ENCODE data around the gene SLC25A19. TPM values are rescaled to one million over a fixed set of nuclear protein-coding genes. Genes with fewer than 3 reads are reported as not detected.
A peak's percentile ranks its signal among the peaks of the same experiment; 100 is the strongest.

The SLC25A19 gene
- 10 to 100 TPM; 13.7 to 15.1 TPM for total RNA-seq
- total RNA-seq: 13.4 to 26.3 reads per million in 2 donors

- DNase-seq: peak; percentile 89 to 94 (median 89)
- peak; percentile 93 for ATAC-seq
- H3K36me3 Mint-ChIP-seq (ENCODE audit: low read depth): peaks cover 2% of the 10 kb centered on the region
- peak within 1 kb of the TSS; percentile 99 for H3K27ac Mint-ChIP-seq
- H3K4me1 Mint-ChIP-seq: peaks cover 12% of the 10 kb centered on the region
- no peaks in the 10 kb centered on the region for H3K27me3 Mint-ChIP-seq
- H3K9me3 ChIP-seq (ENCODE audit: control insufficient read depth, low read length, poor library complexity, severe bottlenecking): no peaks in the 10 kb centered on the region
- H3K4me3 Mint-ChIP-seq: peak within 1 kb of the TSS; percentile 99
Measured at GRCh38 chr17:75289115-75289831, at the start of gene SLC25A19. Gene SLC25A19 (minus strand): TSS chr17:75289433. CDS start chr17:75286764, 2,669 bp downstream.

- no peak for DNase-seq
- Mint-ChIP-seq H3K27ac (peak overlapping the region; percentile 94), H3K36me3 (ENCODE audit: low read depth) (no peaks in the 10 kb centered on the region), H3K4me1 (peaks cover 43% of the 10 kb centered on the region), H3K4me3 (peak overlapping the region; percentile 89), H3K27me3 (no peaks in the 10 kb centered on the region)
- peak; percentile 60 for ATAC-seq
- H3K9me3 ChIP-seq (ENCODE audit: control insufficient read depth, low read length, poor library complexity, severe bottlenecking): no peaks in the 10 kb centered on the region
Measured at GRCh38 chr17:75338335-75338734, 49.1 kb upstream of the SLC25A19 start.

GRCh38 chr17:75335315-75335714, 46.1 kb upstream of the SLC25A19 start:
- Mint-ChIP-seq H3K27me3 (no peaks in the 10 kb centered on the region), H3K4me1 (peaks cover 32% of the 10 kb centered on the region), H3K36me3 (ENCODE audit: low read depth) (no peaks in the 10 kb centered on the region), H3K27ac (peak overlapping the region; percentile 70), H3K4me3 (no peak overlapping the region)
- ATAC-seq (no peak), DNase-seq (no peak)
- no peaks in the 10 kb centered on the region for H3K9me3 ChIP-seq (ENCODE audit: control insufficient read depth, low read length, poor library complexity, severe bottlenecking)

GRCh38 chr17:75334723-75335122, 45.5 kb upstream of the SLC25A19 start:
- Mint-ChIP-seq H3K27me3 (no peaks in the 10 kb centered on the region), H3K36me3 (ENCODE audit: low read depth) (no peaks in the 10 kb centered on the region), H3K4me1 (peaks cover 29% of the 10 kb centered on the region), H3K4me3 (no peak overlapping the region), H3K27ac (peak overlapping the region; percentile 70)
- ATAC-seq (no peak), DNase-seq (no peak)
- no peaks in the 10 kb centered on the region for H3K9me3 ChIP-seq (ENCODE audit: control insufficient read depth, low read length, poor library complexity, severe bottlenecking)

GRCh38 chr17:75331671-75332070, 42.4 kb upstream of the SLC25A19 start:
- Mint-ChIP-seq H3K27me3 (no peaks in the 10 kb centered on the region), H3K36me3 (ENCODE audit: low read depth) (no peaks in the 10 kb centered on the region), H3K4me1 (peaks cover 21% of the 10 kb centered on the region), H3K27ac (peak overlapping the region; percentile 51), H3K4me3 (no peak overlapping the region)
- no peaks in the 10 kb centered on the region for H3K9me3 ChIP-seq (ENCODE audit: control insufficient read depth, low read length, poor library complexity, severe bottlenecking)
- ATAC-seq: no peak
- no peak for DNase-seq

- H3K4me3 Mint-ChIP-seq: no peak overlapping the region
Measured at GRCh38 chr17:75327757-75328156, 38.5 kb upstream of the SLC25A19 start.

GRCh38 chr17:75326226-75326848, 37.1 kb upstream of the SLC25A19 start:
- Mint-ChIP-seq H3K4me3 (no peak overlapping the region), H3K27me3 (no peaks in the 10 kb centered on the region), H3K27ac (peak overlapping the region; percentile 75), H3K36me3 (ENCODE audit: low read depth) (no peaks in the 10 kb centered on the region), H3K4me1 (peaks cover 5% of the 10 kb centered on the region)
- no peaks in the 10 kb centered on the region for H3K9me3 ChIP-seq (ENCODE audit: control insufficient read depth, low read length, poor library complexity, severe bottlenecking)
- no peak for ATAC-seq
- DNase-seq: no peak

More at GRCh38 chr17:75327757-75328156, 38.5 kb upstream of the SLC25A19 start:
- Mint-ChIP-seq H3K4me1 (peaks cover 5% of the 10 kb centered on the region), H3K27ac (peak overlapping the region; percentile 34), H3K36me3 (ENCODE audit: low read depth) (no peaks in the 10 kb centered on the region), H3K27me3 (no peaks in the 10 kb centered on the region)
- no peak for ATAC-seq
- DNase-seq: no peak
- H3K9me3 ChIP-seq (ENCODE audit: control insufficient read depth, low read length, poor library complexity, severe bottlenecking): no peaks in the 10 kb centered on the region

GRCh38 chr17:75325827-75326225, 36.6 kb upstream of the SLC25A19 start:
- H3K9me3 ChIP-seq (ENCODE audit: control insufficient read depth, low read length, poor library complexity, severe bottlenecking): no peaks in the 10 kb centered on the region
- no peaks in the 10 kb centered on the region for H3K27me3 Mint-ChIP-seq
- no peak overlapping the region for H3K4me3 Mint-ChIP-seq
- H3K4me1 Mint-ChIP-seq: peaks cover 5% of the 10 kb centered on the region
- ATAC-seq (no peak), DNase-seq (no peak)
- no peaks in the 10 kb centered on the region for H3K36me3 Mint-ChIP-seq (ENCODE audit: low read depth)
- peak overlapping the region; percentile 75 for H3K27ac Mint-ChIP-seq

- no peaks in the 10 kb centered on the region for H3K9me3 ChIP-seq (ENCODE audit: control insufficient read depth, low read length, poor library complexity, severe bottlenecking)
- no peaks in the 10 kb centered on the region for H3K36me3 Mint-ChIP-seq (ENCODE audit: low read depth)
- peaks cover 3% of the 10 kb centered on the region for H3K4me1 Mint-ChIP-seq
- peak overlapping the region; percentile 75 for H3K27ac Mint-ChIP-seq
- H3K27me3 Mint-ChIP-seq: no peaks in the 10 kb centered on the region
- peak overlapping the region; percentile 53 for H3K4me3 Mint-ChIP-seq
- ATAC-seq: no peak
- no peak for DNase-seq
Measured at GRCh38 chr17:75325348-75325747, 36.1 kb upstream of the SLC25A19 start.

- Mint-ChIP-seq H3K4me1 (peaks cover 2% of the 10 kb centered on the region), H3K36me3 (ENCODE audit: low read depth) (no peaks in the 10 kb centered on the region), H3K27me3 (no peaks in the 10 kb centered on the region), H3K27ac (no peak overlapping the region), H3K4me3 (no peak overlapping the region)
- no peak for DNase-seq
- H3K9me3 ChIP-seq (ENCODE audit: control insufficient read depth, low read length, poor library complexity, severe bottlenecking): no peaks in the 10 kb centered on the region
- no peak for ATAC-seq
Measured at GRCh38 chr17:75321506-75321905, 32.3 kb upstream of the SLC25A19 start.

GRCh38 chr17:75319904-75320691, 30.9 kb upstream of the SLC25A19 start:
- ATAC-seq (no peak), DNase-seq (no peak)
- H3K9me3 ChIP-seq (ENCODE audit: control insufficient read depth, low read length, poor library complexity, severe bottlenecking): no peaks in the 10 kb centered on the region
- H3K27ac Mint-ChIP-seq: peak overlapping the region; percentile 24
- H3K36me3 Mint-ChIP-seq (ENCODE audit: low read depth): no peaks in the 10 kb centered on the region
- H3K4me3 Mint-ChIP-seq: no peak overlapping the region
- H3K27me3 Mint-ChIP-seq: no peaks in the 10 kb centered on the region
- peaks cover 2% of the 10 kb centered on the region for H3K4me1 Mint-ChIP-seq

- ATAC-seq (no peak), DNase-seq (no peak)
- Mint-ChIP-seq H3K27ac (peak overlapping the region; percentile 75), H3K4me3 (no peak overlapping the region), H3K36me3 (ENCODE audit: low read depth) (no peaks in the 10 kb centered on the region), H3K4me1 (peaks cover 4% of the 10 kb centered on the region), H3K27me3 (no peaks in the 10 kb centered on the region)
- H3K9me3 ChIP-seq (ENCODE audit: control insufficient read depth, low read length, poor library complexity, severe bottlenecking): no peaks in the 10 kb centered on the region
Measured at GRCh38 chr17:75318615-75319222, 29.5 kb upstream of the SLC25A19 start.

- H3K27me3 Mint-ChIP-seq: no peaks in the 10 kb centered on the region
- H3K27ac Mint-ChIP-seq: no peak overlapping the region
- ATAC-seq: no peak
- no peaks in the 10 kb centered on the region for H3K36me3 Mint-ChIP-seq (ENCODE audit: low read depth)
- no peak for DNase-seq
- no peaks in the 10 kb centered on the region for H3K9me3 ChIP-seq (ENCODE audit: control insufficient read depth, low read length, poor library complexity, severe bottlenecking)
- H3K4me1 Mint-ChIP-seq: peaks cover 4% of the 10 kb centered on the region
- H3K4me3 Mint-ChIP-seq: no peak overlapping the region
Measured at GRCh38 chr17:75318211-75318610, 29.0 kb upstream of the SLC25A19 start.

Measured in T-helper 17 cell (primary cell).